ENCODE results near the gene DNAJC18.
"Not testable (repeated sequence)": the region's sequence is repeated elsewhere in the genome, so short reads cannot be mapped to it uniquely, and the experiment has no call there.

GRCh38 chr5:139479729-139480128 lies 40.4 kb upstream of the DNAJC18 start:
- TF ChIP-seq, protein P1, sequence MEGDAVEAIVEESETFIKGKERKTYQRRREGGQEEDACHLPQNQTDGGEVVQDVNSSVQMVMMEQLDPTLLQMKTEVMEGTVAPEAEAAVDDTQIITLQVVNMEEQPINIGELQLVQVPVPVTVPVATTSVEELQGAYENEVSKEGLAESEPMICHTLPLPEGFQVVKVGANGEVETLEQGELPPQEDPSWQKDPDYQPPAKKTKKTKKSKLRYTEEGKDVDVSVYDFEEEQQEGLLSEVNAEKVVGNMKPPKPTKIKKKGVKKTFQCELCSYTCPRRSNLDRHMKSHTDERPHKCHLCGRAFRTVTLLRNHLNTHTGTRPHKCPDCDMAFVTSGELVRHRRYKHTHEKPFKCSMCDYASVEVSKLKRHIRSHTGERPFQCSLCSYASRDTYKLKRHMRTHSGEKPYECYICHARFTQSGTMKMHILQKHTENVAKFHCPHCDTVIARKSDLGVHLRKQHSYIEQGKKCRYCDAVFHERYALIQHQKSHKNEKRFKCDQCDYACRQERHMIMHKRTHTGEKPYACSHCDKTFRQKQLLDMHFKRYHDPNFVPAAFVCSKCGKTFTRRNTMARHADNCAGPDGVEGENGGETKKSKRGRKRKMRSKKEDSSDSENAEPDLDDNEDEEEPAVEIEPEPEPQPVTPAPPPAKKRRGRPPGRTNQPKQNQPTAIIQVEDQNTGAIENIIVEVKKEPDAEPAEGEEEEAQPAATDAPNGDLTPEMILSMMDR (IDR thresholded peaks at IDR 0.05), result not testable (repeated sequence)
- TF ChIP-seq EZH2 (IDR thresholded peaks at IDR 0.05; ENCODE audit: borderline replicate concordance, insufficient read depth, low read depth, low read length, poor library complexity, severe bottlenecking), result not testable (repeated sequence)

Measured in B cell (primary cell).